ENCODE results near the gene HPCAL1. TPM values are rescaled to one million over a fixed set of nuclear protein-coding genes. Genes with fewer than 3 reads are reported as not detected.
A peak's percentile ranks its signal among the peaks of the same experiment; 100 is the strongest.

The HPCAL1 gene
- total and polyA plus RNA-seq, 3 experiments from 2014 or later = 44.1 to 96.3 (median 47.6) TPM

DNA sequence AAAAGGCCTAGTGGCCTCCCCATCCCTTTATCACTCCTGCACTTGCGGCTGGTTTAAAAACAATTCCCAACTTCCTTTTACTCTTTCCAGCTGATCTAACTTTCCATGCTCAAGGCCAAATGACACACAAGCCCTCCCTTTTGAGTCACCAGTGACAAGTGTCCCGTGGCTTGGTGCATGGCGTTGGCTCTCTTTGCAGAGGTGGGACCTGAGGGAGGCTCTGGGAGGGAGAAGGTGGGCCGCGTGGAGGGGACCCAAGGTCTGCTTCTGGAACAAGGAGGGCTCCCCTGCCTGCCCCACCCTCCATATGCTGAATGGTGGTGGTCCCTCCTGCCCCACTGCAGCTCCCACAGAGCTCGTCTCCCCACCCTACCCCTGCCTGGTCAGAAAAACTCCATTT is 30.8 kb upstream of the HPCAL1 start:
- no peaks in the 10 kb centered on the region for H3K9me3 Mint-ChIP-seq
- H3K27ac Mint-ChIP-seq = peak overlapping the region in 1 of 8 donors; percentile 61
- no peaks in the 10 kb centered on the region for H3K36me3 Mint-ChIP-seq
- H3K27me3 Mint-ChIP-seq = peaks cover 0 to 1% of the 10 kb centered on the region in 2 donors
- ChIA-PET POLR2A (no interaction called here), CTCF (interaction anchor here (1.3 to 3.9 kb wide), 3 partner anchors 13 to 163 kb away, joined by 3 to 70 read pairs (median 25); no protein-coding TSS in a partner anchor)
- no peak overlapping the region for H3K4me3 Mint-ChIP-seq
- Histone ChIP-seq H3K4me1 (ENCODE audit: insufficient read depth, low read length) (no peaks in the 10 kb centered on the region), H3K36me3 (ENCODE audit: insufficient read depth, low read length) (no peaks in the 10 kb centered on the region), H3K27me3 (ENCODE audit: insufficient read depth, low read length, poor library complexity, severe bottlenecking) (no peaks in the 10 kb centered on the region), H3K9me3 (ENCODE audit: low read length) (no peaks in the 10 kb centered on the region), H3K4me3 (ENCODE audit: low read length) (no peak overlapping the region), H3K27ac (ENCODE audit: low read depth, low read length) (no peak overlapping the region)
- peaks cover 0 to 5% (median 5%) of the 10 kb centered on the region in 3 donors for H3K4me1 Mint-ChIP-seq
- DNase-seq = peak in 1 of 5 donors; percentile 38

DNA sequence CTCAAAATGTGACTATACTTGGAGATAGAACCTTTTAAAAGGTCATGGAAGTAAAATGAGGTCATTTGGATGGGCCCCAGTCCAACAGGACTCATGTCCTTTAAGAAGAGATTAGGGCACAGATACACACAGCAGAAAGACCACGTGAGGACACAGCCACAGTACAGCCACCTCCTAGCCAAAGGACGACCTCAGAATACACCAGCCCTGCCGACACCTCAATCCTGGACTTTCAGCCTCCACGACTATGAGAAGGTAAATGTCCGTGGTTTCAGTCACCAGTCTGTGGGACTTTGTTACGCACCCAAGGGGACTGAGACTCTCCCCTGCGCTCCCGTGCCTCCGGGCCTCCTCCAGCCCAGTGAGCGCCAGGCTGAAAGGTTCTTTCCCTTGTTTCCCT is 30.2 kb upstream of the HPCAL1 start:
- Mint-ChIP-seq H3K4me3 (no peak overlapping the region), H3K4me1 (peaks cover 0 to 8% (median 8%) of the 10 kb centered on the region in 3 donors), H3K9me3 (no peaks in the 10 kb centered on the region), H3K36me3 (no peaks in the 10 kb centered on the region), H3K27me3 (peaks cover 0 to 1% of the 10 kb centered on the region in 2 donors), H3K27ac (peak overlapping the region in 2 of 8 donors; percentile 9 to 61)
- Histone ChIP-seq H3K36me3 (ENCODE audit: insufficient read depth, low read length) (no peaks in the 10 kb centered on the region), H3K4me1 (ENCODE audit: insufficient read depth, low read length) (no peaks in the 10 kb centered on the region), H3K27me3 (ENCODE audit: insufficient read depth, low read length, poor library complexity, severe bottlenecking) (no peaks in the 10 kb centered on the region), H3K9me3 (ENCODE audit: low read length) (no peaks in the 10 kb centered on the region), H3K27ac (ENCODE audit: low read depth, low read length) (no peak overlapping the region), H3K4me3 (ENCODE audit: low read length) (no peak overlapping the region)
- peak in 1 of 5 donors; percentile 9 for DNase-seq
- ChIA-PET POLR2A (no interaction called here), CTCF (interaction anchor here (3.3 to 3.9 kb wide), 3 partner anchors 136 to 162 kb away, joined by 14 to 70 read pairs (median 25); no protein-coding TSS in a partner anchor)

DNA sequence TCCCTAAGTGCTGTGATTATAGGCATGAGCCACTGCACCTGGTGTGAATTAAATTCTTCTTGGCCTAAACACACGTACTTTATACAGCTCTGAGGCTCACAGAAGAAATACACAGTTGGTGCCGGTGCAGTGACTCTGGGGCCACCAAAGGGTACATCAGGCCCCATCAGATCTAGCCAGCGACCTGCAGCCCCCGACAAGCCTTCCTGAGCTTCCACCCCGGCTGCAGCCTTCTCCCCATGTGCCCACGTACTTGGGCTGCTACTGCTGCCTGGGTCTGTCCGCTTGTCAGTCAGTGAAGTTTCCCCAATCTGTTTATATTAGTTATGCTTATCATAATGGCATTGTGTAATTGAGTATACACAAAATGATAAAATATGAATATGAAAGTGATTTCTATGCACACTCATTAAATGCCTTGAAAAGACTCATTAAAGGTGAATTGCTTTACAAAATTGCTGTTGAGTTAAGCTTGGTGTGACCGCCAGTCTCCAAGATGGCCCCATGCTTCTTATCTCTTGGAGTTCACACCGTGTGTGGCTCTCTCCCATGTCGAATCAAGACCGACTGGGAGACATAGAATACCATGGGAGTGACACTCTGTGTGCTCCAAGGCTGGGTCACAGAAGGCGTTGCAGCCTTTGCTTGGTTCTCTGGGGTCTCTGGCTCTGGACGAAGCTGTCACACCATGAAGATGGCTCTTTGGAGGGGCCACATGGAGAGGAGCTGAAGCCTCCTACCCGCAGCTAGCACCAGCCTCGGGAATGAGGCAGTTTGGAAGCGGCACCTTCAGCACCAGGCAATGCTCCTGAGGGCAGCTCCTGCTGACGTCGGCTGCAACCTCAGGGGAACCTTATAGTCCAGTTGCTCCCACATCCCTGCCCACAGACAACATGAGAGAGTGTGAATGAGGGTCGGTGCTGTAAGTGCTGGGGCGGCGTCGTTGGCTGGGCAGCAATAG is 29.2 kb upstream of the HPCAL1 start:
- no peak overlapping the region for H3K27ac ChIP-seq (ENCODE audit: low read depth, low read length)
- peaks cover 7% of the 10 kb centered on the region for H3K4me1 ChIP-seq (ENCODE audit: insufficient read depth, low read length)
- ChIA-PET CTCF (interaction anchor here (1.3 to 3.3 kb wide), 2 partner anchors 28 to 135 kb away, joined by 4 to 14 read pairs; no protein-coding TSS in a partner anchor), POLR2A (no interaction called here)
- Mint-ChIP-seq H3K9me3 (no peaks in the 10 kb centered on the region), H3K4me1 (peaks cover 4 to 19% (median 14%) of the 10 kb centered on the region in 3 donors), H3K27ac (no peak overlapping the region), H3K36me3 (no peaks in the 10 kb centered on the region), H3K27me3 (peaks cover 0 to 1% of the 10 kb centered on the region in 2 donors), H3K4me3 (no peak overlapping the region)
- H3K9me3 ChIP-seq (ENCODE audit: low read length) = no peaks in the 10 kb centered on the region
- H3K4me3 ChIP-seq (ENCODE audit: low read length) = no peak overlapping the region
- H3K27me3 ChIP-seq (ENCODE audit: insufficient read depth, low read length, poor library complexity, severe bottlenecking) = no peaks in the 10 kb centered on the region
- no peaks in the 10 kb centered on the region for H3K36me3 ChIP-seq (ENCODE audit: insufficient read depth, low read length)
- peak in 1 of 5 donors; percentile 33 for DNase-seq

DNA sequence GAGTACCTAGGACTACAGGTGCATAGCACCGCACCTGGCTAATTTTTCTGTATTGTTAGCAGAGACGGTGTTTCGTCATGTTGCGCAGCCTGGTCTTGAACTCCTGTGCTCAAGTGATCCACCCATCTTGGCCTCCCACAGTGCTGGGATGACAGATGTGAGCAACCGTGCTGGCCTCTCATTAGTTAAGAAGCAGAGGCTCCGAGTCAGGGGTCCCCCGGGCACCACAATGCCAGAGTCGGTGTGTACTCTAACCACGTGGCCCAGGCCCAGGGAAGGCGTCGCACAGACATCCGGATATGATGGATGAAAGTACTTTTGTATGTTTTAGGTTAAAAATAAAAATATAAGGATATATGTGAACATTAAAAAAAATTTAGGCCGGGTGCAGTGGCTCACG is 28.3 kb upstream of the HPCAL1 start:
- POLR2A ChIA-PET = no interaction called here
- Mint-ChIP-seq H3K4me1 (peaks cover 9 to 23% (median 19%) of the 10 kb centered on the region in 3 donors), H3K27ac (no peak overlapping the region), H3K27me3 (peaks cover 0 to 3% of the 10 kb centered on the region in 2 donors), H3K9me3 (no peaks in the 10 kb centered on the region), H3K36me3 (no peaks in the 10 kb centered on the region), H3K4me3 (no peak overlapping the region)
- CTCF ChIA-PET = interaction anchor here (1.3 to 3.3 kb wide), 2 partner anchors 27 to 134 kb away, joined by 4 to 14 read pairs; no protein-coding TSS in a partner anchor
- Histone ChIP-seq H3K4me1 (ENCODE audit: insufficient read depth, low read length) (peaks cover 11% of the 10 kb centered on the region), H3K4me3 (ENCODE audit: low read length) (no peak overlapping the region), H3K9me3 (ENCODE audit: low read length) (no peaks in the 10 kb centered on the region), H3K27ac (ENCODE audit: low read depth, low read length) (no peak overlapping the region), H3K36me3 (ENCODE audit: insufficient read depth, low read length) (no peaks in the 10 kb centered on the region), H3K27me3 (ENCODE audit: insufficient read depth, low read length, poor library complexity, severe bottlenecking) (no peaks in the 10 kb centered on the region)
- DNase-seq = peak in 1 of 5 donors; percentile 11

DNA sequence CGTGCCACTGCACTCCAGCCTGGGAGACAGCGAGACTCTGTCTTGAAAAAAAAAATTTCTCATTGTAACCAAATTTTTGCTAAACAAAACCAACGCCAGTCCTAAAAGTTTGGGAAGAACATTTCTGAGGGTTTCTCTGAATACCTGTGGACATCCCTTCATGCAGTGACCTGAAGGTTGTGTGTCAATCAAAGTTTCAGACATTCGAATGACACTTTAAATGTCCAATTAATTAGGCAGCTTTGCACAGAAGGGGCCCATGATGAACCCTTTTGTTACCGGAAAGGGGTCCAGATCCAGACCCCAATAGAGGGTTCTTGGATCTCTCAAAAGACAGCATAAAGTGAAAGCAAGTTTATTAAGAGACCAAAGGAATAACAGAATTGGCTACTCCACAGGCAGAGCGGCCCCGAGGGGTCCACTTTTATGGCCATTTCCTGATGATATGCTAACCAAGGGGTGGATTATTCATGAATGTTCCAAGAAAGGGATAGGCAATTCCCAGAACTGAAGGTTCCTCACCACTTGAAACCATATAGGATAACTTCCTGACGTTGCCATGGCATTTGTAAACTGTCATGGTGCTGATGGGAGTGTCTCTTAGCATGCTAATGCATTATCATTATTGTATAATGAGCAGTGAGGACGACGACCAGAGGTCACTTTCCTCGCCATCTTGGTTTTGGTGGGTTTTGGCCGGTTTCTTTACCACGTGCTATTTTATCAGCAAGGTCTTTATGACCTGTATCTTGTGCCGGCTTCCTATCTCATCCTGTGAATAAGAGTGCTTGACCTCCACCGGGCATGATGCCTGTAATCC is 27.5 kb upstream of the HPCAL1 start:
- no peak overlapping the region for H3K4me3 Mint-ChIP-seq
- no peak overlapping the region for H3K4me3 ChIP-seq (ENCODE audit: low read length)
- peak in 1 of 5 donors; percentile 7 for DNase-seq
- ChIA-PET CTCF (interaction anchor here (3.3 kb wide), 1 partner anchor 133 kb away, joined by 14 read pairs; no protein-coding TSS in a partner anchor), POLR2A (no interaction called here)
- H3K36me3 ChIP-seq (ENCODE audit: insufficient read depth, low read length) = no peaks in the 10 kb centered on the region
- H3K27ac ChIP-seq (ENCODE audit: low read depth, low read length) = no peak overlapping the region
- H3K27me3 Mint-ChIP-seq = peaks cover 0 to 3% of the 10 kb centered on the region in 2 donors
- H3K27ac Mint-ChIP-seq = peak overlapping the region in 1 of 8 donors; percentile 52
- H3K9me3 Mint-ChIP-seq = no peaks in the 10 kb centered on the region
- H3K4me1 ChIP-seq (ENCODE audit: insufficient read depth, low read length) = peaks cover 11% of the 10 kb centered on the region
- no peaks in the 10 kb centered on the region for H3K9me3 ChIP-seq (ENCODE audit: low read length)
- peaks cover 9 to 23% (median 19%) of the 10 kb centered on the region in 3 donors for H3K4me1 Mint-ChIP-seq
- no peaks in the 10 kb centered on the region for H3K36me3 Mint-ChIP-seq
- no peaks in the 10 kb centered on the region for H3K27me3 ChIP-seq (ENCODE audit: insufficient read depth, low read length, poor library complexity, severe bottlenecking)

DNA sequence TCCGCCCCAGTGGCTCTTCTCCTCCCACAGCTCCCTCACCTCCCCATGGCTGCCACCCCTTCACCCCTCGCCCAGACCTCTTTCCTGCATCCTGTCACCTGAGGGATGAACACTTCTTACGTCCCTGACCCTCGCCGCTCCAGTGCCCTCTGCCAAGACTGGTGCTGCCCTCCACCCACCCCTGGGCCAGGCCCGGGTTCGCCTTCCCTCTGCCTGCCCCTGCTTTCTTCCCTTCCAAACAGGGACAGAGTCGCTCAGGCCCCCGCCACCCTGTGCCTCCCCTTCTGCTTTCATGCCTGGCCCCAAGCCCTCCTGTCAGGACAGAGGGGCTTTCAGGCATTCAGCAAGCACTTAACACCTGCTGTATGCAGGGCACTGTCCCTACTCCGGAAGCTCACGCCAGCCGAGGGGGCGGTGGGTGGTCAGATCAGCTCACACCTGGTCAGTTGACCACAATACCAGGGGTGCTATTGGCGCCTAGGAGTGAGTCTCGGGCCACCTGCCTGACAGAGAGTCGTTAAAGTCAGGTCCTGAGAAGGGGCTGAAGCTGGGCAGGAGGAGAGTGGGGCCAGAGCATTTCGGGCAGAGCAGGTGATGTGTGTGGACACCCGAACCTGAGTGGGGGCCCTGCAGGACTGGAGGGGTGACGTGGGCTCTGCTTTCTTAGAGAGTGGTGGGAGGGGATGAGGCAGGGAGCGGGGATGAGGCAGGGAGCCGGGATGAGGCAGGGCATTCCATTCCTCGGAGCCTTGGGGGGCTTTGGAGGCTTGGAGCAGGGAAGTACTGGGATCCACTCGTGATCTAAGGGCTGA is 26.0 kb upstream of the HPCAL1 start:
- no peak overlapping the region for H3K4me3 ChIP-seq (ENCODE audit: low read length)
- peaks cover 11% of the 10 kb centered on the region for H3K4me1 ChIP-seq (ENCODE audit: insufficient read depth, low read length)
- H3K27ac ChIP-seq (ENCODE audit: low read depth, low read length) = no peak overlapping the region
- H3K9me3 ChIP-seq (ENCODE audit: low read length) = no peaks in the 10 kb centered on the region
- no peaks in the 10 kb centered on the region for H3K36me3 Mint-ChIP-seq
- peak in 1 of 5 donors; percentile 39 for DNase-seq
- ChIA-PET CTCF (no interaction called here), POLR2A (no interaction called here)
- no peaks in the 10 kb centered on the region for H3K9me3 Mint-ChIP-seq
- no peak overlapping the region for H3K4me3 Mint-ChIP-seq
- no peaks in the 10 kb centered on the region for H3K27me3 ChIP-seq (ENCODE audit: insufficient read depth, low read length, poor library complexity, severe bottlenecking)
- peaks cover 9 to 18% (median 17%) of the 10 kb centered on the region in 3 donors for H3K4me1 Mint-ChIP-seq
- peaks cover 0 to 3% of the 10 kb centered on the region in 2 donors for H3K27me3 Mint-ChIP-seq
- H3K36me3 ChIP-seq (ENCODE audit: insufficient read depth, low read length) = no peaks in the 10 kb centered on the region
- peak overlapping the region in 1 of 8 donors; percentile 43 for H3K27ac Mint-ChIP-seq

DNA sequence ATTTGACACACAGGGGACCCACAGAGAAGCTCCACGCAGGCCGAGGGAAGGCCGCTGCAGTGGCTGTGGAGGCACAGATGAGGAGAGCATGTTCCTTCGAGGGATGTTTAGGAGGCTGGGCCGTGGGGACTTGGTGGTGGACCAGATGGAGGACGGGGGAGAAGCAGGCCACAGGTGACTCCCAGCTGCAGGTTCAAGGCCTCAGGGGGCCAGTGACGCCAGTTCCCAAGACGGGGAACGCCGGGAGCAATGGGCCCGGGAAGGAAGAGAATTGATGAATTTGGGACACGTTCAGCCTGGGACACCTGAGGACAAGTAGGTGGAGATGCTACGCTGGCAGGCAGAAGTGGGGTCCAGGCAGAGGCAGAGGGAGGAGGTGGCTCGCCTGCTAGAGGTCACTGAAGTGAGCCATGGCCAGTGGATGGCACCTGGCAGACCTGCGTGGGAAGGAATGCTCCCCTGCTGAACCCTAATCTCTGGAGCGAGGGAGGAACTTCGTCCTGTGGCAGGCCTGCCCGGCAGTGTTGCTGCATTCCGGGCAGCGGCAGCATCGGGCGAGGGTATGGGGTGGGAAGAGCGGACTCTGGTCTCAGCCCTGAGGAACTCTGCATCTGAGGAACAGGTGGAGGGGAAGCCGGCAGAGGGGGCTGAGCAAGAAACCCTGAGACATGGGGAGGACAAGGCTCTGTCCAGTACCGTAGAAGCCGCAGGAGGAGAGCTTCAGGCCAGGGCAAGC is 25.2 kb upstream of the HPCAL1 start:
- Mint-ChIP-seq H3K27ac (peak overlapping the region in 3 of 8 donors; percentile 33 to 78 (median 63)), H3K36me3 (no peaks in the 10 kb centered on the region), H3K4me3 (peak overlapping the region in 1 of 7 donors; percentile 28), H3K4me1 (peaks cover 9 to 18% (median 14%) of the 10 kb centered on the region in 3 donors), H3K27me3 (peaks cover 0 to 3% of the 10 kb centered on the region in 2 donors), H3K9me3 (no peaks in the 10 kb centered on the region)
- DNase-seq = peak in 1 of 5 donors; percentile 28
- no peak overlapping the region for H3K4me3 ChIP-seq (ENCODE audit: low read length)
- peaks cover 11% of the 10 kb centered on the region for H3K4me1 ChIP-seq (ENCODE audit: insufficient read depth, low read length)
- H3K27ac ChIP-seq (ENCODE audit: low read depth, low read length) = peak overlapping the region; percentile 45
- H3K9me3 ChIP-seq (ENCODE audit: low read length) = no peaks in the 10 kb centered on the region
- no peaks in the 10 kb centered on the region for H3K36me3 ChIP-seq (ENCODE audit: insufficient read depth, low read length)
- CTCF ChIA-PET = interaction anchor here (1.5 kb wide), 1 partner anchor 131 kb away, joined by 5 read pairs; no protein-coding TSS in a partner anchor
- POLR2A ChIA-PET = no interaction called here
- no peaks in the 10 kb centered on the region for H3K27me3 ChIP-seq (ENCODE audit: insufficient read depth, low read length, poor library complexity, severe bottlenecking)
